SH-SY5Y (cell line): ENCODE measurements around the gene UQCC2.

Experiments used
- GATA2 ChIP-seq: IDR thresholded peaks from 2 replicates; pipeline ENCODE4 v1.6.1; 2011; ENCODE audit warnings: mild to moderate bottlenecking, low read depth, low read length
- GATA3 ChIP-seq: IDR thresholded peaks from 2 replicates; pipeline ENCODE4 v1.6.1; 2011; ENCODE audit warnings: low read depth, mild to moderate bottlenecking, low read length, moderate library complexity

- TF ChIP-seq GATA3: no peak
- TF ChIP-seq GATA2: no peak
Observed at GRCh38 chr6:33684983-33685382, 26.5 kb downstream of the UQCC2 start.
